ENCODE measurements around the gene ARL3. TPM values are rescaled to one million over a fixed set of nuclear protein-coding genes. Genes with fewer than 3 reads are reported as not detected.
"Not testable (repeated sequence)": the region's sequence is repeated elsewhere in the genome, so short reads cannot be mapped to it uniquely, and the experiment has no call there.

Gene ARL3
- total and polyA plus RNA-seq, 10 donors: 2.2 to 5.1 (median 4.0) TPM

GRCh38 chr10:102720775-102721301, 6.6 kb upstream of the ARL3 start:
- H3K4me3 ChIP-seq: no peak overlapping the region
- no peak for DNase-seq
- no peak overlapping the region for H3K27ac ChIP-seq
- 91 to 96% (median 93%) methylated on average over 6 of the region's 6 CpGs for WGBS, 5 donors
- H3K9me3 ChIP-seq: peaks cover 0 to 3% (median 0%) of the 10 kb centered on the region in 8 donors
- TF ChIP-seq POLR2A (IDR thresholded peaks at IDR 0.05) (no peak), POLR2AphosphoS5 (IDR thresholded peaks at IDR 0.05) (no peak), CTCF (IDR thresholded peaks at IDR 0.05 in 8 of 11, conservative IDR thresholded peaks at IDR 0.05 in 3 of 11) (no peak)
- H3K4me1 ChIP-seq: peaks cover 0 to 41% (median 12%) of the 10 kb centered on the region in 6 donors
- H3K36me3 ChIP-seq: peaks cover 0 to 5% (median 0%) of the 10 kb centered on the region in 6 donors
- intact Hi-C loops (cut with DNase I; ENCODE audit: low total_unique reads): no loop called here
- H3K27me3 ChIP-seq (replicated peaks in 1 of 7): no peaks in the 10 kb centered on the region

- TF ChIP-seq POLR2AphosphoS5 (IDR thresholded peaks at IDR 0.05) (no peak), POLR2A (IDR thresholded peaks at IDR 0.05) (no peak), CTCF (IDR thresholded peaks at IDR 0.05 in 8 of 11, conservative IDR thresholded peaks at IDR 0.05 in 3 of 11) (no peak)
- H3K9me3 ChIP-seq: peaks cover 0 to 3% (median 0%) of the 10 kb centered on the region in 8 donors
- H3K27me3 ChIP-seq (replicated peaks in 1 of 7): no peaks in the 10 kb centered on the region
- H3K4me3 ChIP-seq: no peak overlapping the region
- intact Hi-C loops (cut with DNase I; ENCODE audit: low total_unique reads): no loop called here
- no peak overlapping the region for H3K27ac ChIP-seq
- no peak for DNase-seq
- peaks cover 0 to 5% (median 0%) of the 10 kb centered on the region in 6 donors for H3K36me3 ChIP-seq
- 81 to 97% (median 89%) methylated on average over 3 of the region's 3 CpGs for WGBS, 5 donors
- peaks cover 0 to 46% (median 17%) of the 10 kb centered on the region in 6 donors for H3K4me1 ChIP-seq
Measured at GRCh38 chr10:102720337-102720736, 6.1 kb upstream of the ARL3 start.

GRCh38 chr10:102718220-102718619, 4.0 kb upstream of the ARL3 start:
- Histone ChIP-seq H3K4me1 (peaks cover 5 to 63% (median 29%) of the 10 kb centered on the region in 6 donors), H3K36me3 (no peaks in the 10 kb centered on the region), H3K9me3 (no peaks in the 10 kb centered on the region), H3K4me3 (no peak overlapping the region), H3K27me3 (replicated peaks in 1 of 7) (no peaks in the 10 kb centered on the region), H3K27ac (peak overlapping the region in 7 of 8 donors; percentile 2 to 61 (median 29))
- WGBS, 5 donors: 45 to 56% (median 47%) methylated on average over 3 of the region's 3 CpGs
- no peak for DNase-seq
- no peak for TF ChIP-seq CTCF (IDR thresholded peaks at IDR 0.05 in 8 of 11, conservative IDR thresholded peaks at IDR 0.05 in 3 of 11)
- intact Hi-C loops (cut with DNase I; ENCODE audit: low total_unique reads): no loop called here

GRCh38 chr10:102716900-102717565, 2.8 kb upstream of the ARL3 start:
- peaks cover 5 to 68% (median 40%) of the 10 kb centered on the region in 6 donors for H3K4me1 ChIP-seq
- intact Hi-C loops (cut with DNase I; ENCODE audit: low total_unique reads); H3K4me3 ChIP-seq: not testable (repeated sequence)

More at GRCh38 chr10:102716900-102717565, 2.8 kb upstream of the ARL3 start:
- WGBS, 5 donors: 94 to 97% (median 96%) methylated on average over 17 to 18 of the region's 18 CpGs
- peak overlapping the region in 1 of 8 donors; percentile 53 for H3K27ac ChIP-seq
- not testable (repeated sequence) for DNase-seq; H3K36me3 ChIP-seq; H3K27me3 ChIP-seq (replicated peaks in 1 of 7); H3K9me3 ChIP-seq
